Frontal cortex (tissue), 4 donors: ENCODE results near the gene DPYSL5. TPM values are rescaled to one million over a fixed set of nuclear protein-coding genes. Genes with fewer than 3 reads are reported as not detected.

Experiments
- DNase-seq, 2 donors: peaks; one replicate each; pipeline ENCODE4 v3.0.0; 2012; ENCODE audit warnings: low spot score in 2 of 2
- FAIRE-seq: peaks from 2 replicates; lab custom pipeline; 2012; peaks lifted over from hg19 to GRCh38; lab: Jason Lieb, UNC
- total RNA-seq: library from RNA; depleted of rRNA; stranded (reverse); fragments of >200 nt; gene quantifications from one replicate; pipeline ENCODE4 v1.2.3, GENCODE V29; 2014
- donor health status: control.
- donor health status: control.
- donor health status: control.

Gene DPYSL5
- total RNA-seq, 1 donor from 2014 or later, result 101 TPM

- no peak for FAIRE-seq
Measured at GRCh38 chr2:26946841-26947784, 99.2 kb downstream of the DPYSL5 start.

DNA sequence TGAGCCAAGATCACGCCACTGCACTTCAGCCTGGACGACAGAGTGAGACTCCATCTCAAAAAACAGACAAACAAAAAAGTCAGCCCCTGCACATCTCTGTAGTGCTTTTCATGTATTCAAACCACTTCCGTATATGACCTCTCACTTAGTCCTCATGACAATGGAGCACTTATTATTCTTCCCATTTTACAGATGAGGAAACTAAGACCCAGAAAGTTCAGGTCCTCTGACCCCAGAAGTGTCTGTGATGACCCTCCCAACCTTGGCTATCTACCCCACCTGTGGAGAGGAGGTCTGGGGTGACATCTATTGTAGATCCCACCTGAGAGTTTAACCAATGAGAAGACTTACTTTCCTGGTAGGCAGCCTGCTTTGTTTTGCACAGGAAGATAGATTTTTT lies 100.9 kb downstream of the DPYSL5 start:
- no peak for FAIRE-seq
- no peak for DNase-seq

More at GRCh38 chr2:26946841-26947784, 99.2 kb downstream of the DPYSL5 start:
- no peak for DNase-seq

DNA sequence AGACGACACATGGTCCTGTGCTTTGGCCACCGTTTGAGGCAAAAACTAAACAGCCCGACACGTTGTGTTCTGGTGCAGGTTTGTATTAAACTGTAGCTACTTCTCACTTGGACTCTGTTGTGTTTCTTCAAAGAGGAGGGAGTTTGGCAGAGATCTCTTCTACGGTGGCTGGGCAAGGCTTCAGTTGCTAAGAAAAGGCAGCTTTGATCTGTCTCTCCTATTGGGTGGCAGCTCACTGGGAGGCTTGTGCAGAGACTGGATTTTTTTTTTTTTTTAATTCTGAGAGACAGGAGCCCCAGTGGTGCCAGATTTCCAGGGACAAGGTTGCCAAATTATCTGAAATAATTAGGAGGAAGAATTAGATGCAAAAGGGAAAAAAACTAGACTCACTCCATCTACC lies 102.3 kb downstream of the DPYSL5 start:
- DNase-seq (no peak), FAIRE-seq (no peak)

DNA sequence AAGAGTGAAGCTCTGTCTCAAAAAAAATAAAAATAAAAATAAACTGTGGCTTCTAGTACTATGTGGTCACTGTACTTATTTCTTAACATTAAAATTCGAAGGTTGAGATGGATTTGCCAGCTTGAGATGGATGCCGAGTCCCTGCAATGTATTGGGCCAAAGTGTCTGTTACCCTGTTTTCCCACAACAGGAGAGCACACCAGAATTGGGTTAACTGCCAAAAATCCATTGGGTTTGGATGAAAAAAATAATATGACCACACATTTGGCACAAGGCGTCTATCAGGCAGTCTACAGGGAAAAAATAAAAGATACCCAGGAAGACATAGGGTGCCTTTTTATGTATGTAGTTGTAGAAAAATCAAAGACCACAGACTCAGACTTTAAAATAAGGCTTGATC lies 103.3 kb downstream of the DPYSL5 start:
- no peak for FAIRE-seq
- no peak for DNase-seq

- DNase-seq (no peak), FAIRE-seq (no peak)
Measured at GRCh38 chr2:26952374-26952773, 104.4 kb downstream of the DPYSL5 start.

DNA sequence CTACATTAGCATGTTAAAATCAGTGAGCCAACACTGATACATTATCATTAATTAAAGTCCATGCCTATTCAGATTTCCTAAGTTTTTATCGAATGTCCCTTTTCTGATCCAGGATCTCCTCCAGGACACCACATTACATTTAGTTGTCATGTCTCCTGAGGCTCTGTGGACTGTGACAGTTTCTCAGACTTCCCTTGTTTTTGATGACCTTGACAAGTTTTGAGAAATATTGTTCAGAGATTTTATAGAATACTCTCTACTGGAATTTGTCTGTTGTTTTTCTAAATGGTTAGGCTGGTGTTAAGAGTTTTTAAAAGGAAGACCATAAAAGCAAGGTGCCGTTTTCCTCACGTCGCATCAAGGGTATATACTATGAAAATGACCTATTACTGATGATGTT lies 106.2 kb downstream of the DPYSL5 start:
- FAIRE-seq (no peak), DNase-seq (no peak)

GRCh38 chr2:26957041-26957440 lies 109.1 kb downstream of the DPYSL5 start:
- DNase-seq (no peak), FAIRE-seq (no peak)

- FAIRE-seq (no peak), DNase-seq (no peak)
Measured at GRCh38 chr2:26957534-26957933, 109.6 kb downstream of the DPYSL5 start.

- FAIRE-seq, result no peak
- no peak for DNase-seq
Measured at GRCh38 chr2:26959331-26959730, 111.4 kb downstream of the DPYSL5 start.

DNA sequence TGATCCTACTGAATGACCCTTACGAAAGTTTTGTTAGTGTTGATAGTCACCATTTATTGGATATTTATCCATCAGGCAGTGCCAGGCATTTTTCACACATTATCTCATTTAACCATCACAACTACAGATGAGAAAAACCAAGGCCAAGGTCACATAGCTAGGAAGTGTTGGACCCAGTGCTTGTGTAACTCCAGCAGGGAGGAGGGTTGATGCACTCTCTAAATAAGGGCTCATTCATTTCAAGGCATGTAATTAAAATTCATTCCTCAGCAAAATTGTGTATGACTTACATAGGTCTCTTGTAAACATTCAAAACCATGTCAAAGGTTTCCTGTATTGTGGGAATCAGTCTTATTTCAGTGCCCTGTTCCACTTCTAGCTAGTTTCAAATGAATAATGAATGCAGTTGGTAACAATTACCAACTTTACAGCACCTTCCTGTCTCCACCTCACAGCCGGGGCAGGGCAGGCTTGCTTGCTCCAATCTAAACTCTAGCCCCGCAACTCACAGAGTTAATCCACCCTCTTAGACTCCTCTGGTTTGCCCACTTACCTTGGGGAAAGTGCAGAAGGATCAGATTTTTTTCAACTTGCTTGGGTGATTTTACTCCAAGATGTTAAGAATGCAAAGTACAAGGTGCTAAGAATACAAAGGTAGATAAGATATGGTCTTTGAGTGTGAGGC lies 116.7 kb downstream of the DPYSL5 start:
- FAIRE-seq (no peak), DNase-seq (no peak)

GRCh38 chr2:26968001-26968400 lies 120.1 kb downstream of the DPYSL5 start:
- DNase-seq (no peak), FAIRE-seq (no peak)

- FAIRE-seq, result no peak
Measured at GRCh38 chr2:26969077-26969844, 121.3 kb downstream of the DPYSL5 start.

GRCh38 chr2:26970244-26970927 lies 122.5 kb downstream of the DPYSL5 start, which contains the start of gene MAPRE3:
MAPRE3 (plus strand) TSS chr2:26970637; CDS start chr2:27022219, 51,582 bp downstream.
- DNase-seq (peak; percentile 87 to 89), FAIRE-seq (no peak)

More at GRCh38 chr2:26969077-26969844, 121.3 kb downstream of the DPYSL5 start:
- no peak for DNase-seq

GRCh38 chr2:26970928-26971627 lies 123.1 kb downstream of the DPYSL5 start:
- no peak for FAIRE-seq
- no peak for DNase-seq

GRCh38 chr2:26971911-26972786 lies 124.2 kb downstream of the DPYSL5 start:
- FAIRE-seq, result no peak
- no peak for DNase-seq

DNA sequence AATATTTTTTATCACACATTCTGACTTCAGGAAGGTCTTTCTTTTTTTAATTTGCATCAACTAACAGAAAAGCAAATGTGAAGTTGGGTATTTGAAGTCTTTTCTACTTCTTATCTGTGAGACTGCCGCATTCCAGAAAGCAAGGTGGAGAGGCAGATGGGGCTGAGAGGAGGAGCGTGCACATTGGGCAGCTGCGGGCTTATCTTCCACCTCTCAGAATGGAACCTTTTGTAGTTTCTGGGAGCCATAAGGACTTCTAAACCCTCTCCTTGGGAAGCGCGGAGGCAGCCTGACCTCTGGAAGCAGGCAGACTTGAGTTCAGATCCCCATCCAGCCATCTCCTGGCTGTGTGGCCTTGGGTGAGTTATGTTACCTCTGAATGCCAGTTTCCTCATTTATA lies 126.4 kb downstream of the DPYSL5 start:
- no peak for FAIRE-seq
- DNase-seq, result no peak

GRCh38 chr2:26975102-26975501 lies 127.2 kb downstream of the DPYSL5 start:
- DNase-seq (no peak), FAIRE-seq (no peak)

DNA sequence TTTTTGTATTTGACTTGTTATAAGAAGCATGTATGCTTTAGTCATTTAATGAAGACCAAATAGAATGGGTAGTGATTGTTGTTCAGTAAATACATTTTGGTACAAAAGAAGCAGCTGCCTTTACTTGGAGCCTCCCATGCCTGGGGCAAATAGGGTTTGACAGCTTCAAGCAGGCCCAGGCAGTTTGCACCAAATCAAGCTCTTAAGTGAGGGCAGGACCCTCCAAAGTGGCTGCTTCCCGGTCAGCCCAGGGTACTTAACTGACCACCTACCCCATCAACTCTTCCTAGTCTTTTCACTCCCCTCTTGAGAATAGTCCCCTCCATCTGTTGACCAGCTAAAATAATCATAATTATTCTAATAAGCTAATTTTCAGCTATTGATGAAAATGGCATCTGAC lies 127.7 kb downstream of the DPYSL5 start:
- DNase-seq (no peak), FAIRE-seq (no peak)
